ENCODE data around the gene GPATCH8.
"Not testable (repeated sequence)": the region's sequence is repeated elsewhere in the genome, so short reads cannot be mapped to it uniquely, and the experiment has no call there.

DNA sequence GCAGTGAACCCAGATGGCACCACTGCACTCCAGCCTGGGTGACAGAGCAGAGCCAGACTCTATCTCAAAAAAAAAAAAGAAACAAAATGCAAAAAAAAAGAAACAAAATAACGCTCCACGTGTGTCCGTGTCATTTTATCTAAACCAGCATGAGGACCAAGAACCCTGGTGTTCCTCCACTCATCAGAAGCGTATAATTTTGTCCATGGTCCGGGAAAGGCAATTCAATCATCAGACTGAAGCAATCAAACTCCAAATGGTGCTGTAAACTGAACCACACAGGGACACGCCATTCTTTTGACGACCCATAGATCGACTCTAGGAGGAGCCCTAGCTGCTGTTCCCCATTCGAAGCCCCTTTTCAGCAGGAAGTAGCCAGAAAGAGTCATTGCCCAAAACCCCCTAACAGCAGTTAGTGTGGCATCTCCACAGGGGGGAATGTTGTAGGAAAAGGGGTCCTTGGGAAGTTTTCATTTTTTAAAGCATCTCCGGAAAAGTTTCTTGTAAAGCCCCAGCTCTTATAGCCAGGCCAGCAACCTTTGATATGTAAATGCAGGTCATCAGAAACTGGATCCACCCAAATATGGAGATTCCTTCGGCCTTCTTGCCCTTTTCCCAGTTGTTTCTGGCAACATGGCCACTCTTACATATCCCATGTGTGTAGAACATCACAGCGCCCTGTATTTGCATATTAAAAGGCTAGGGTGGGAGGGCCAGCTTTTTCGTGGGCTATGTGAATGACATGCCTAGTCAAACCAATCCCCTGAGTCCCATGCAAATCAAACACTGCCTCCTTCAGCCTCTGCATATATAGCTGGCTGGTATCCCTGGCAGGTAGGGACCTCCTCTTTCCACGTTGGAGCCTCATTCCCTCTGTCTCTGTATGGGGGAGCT is 8.3 kb upstream of the GPATCH8 start:
- TF ChIP-seq, protein P1, sequence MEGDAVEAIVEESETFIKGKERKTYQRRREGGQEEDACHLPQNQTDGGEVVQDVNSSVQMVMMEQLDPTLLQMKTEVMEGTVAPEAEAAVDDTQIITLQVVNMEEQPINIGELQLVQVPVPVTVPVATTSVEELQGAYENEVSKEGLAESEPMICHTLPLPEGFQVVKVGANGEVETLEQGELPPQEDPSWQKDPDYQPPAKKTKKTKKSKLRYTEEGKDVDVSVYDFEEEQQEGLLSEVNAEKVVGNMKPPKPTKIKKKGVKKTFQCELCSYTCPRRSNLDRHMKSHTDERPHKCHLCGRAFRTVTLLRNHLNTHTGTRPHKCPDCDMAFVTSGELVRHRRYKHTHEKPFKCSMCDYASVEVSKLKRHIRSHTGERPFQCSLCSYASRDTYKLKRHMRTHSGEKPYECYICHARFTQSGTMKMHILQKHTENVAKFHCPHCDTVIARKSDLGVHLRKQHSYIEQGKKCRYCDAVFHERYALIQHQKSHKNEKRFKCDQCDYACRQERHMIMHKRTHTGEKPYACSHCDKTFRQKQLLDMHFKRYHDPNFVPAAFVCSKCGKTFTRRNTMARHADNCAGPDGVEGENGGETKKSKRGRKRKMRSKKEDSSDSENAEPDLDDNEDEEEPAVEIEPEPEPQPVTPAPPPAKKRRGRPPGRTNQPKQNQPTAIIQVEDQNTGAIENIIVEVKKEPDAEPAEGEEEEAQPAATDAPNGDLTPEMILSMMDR (conservative IDR thresholded peaks at IDR 0.05; ENCODE audit: low read depth, low read length), result not testable (repeated sequence)
- not testable (repeated sequence) for TF ChIP-seq EZH2 (IDR thresholded peaks at IDR 0.05; ENCODE audit: low read length, unreplicated experiment)

All from PC-3 (cell line).